IMR-90 (cell line): ENCODE results near the gene GAS5. TPM values are rescaled to one million over a fixed set of nuclear protein-coding genes. Genes with fewer than 3 reads are reported as not detected.
A peak's percentile ranks its signal among the peaks of the same experiment; 100 is the strongest.

ENCODE experiments used
- ATAC-seq: fragments of 200-7000 bp; cut with Tn5 transposase; 2 replicates; pipeline ENCODE4 v1.9.1; 2020; ENCODE audit warnings: low read depth, mild to moderate bottlenecking, moderate library complexity
- BruUV-seq: library from RNA; stranded (reverse); fragments of 400-500 nt; replicated peaks from 2 replicates; lab custom pipeline; 2021; lab: Mats Ljungman, UMichigan
- CTCF ChIA-PET: fragments of 300-600 bp; formaldehyde crosslinking; extraction: SDS; loops from one replicate; lab custom pipeline; 2021; ENCODE audit warnings: antibody characterized with exemption; lab: Yijun Ruan, JAX
- POLR2A ChIA-PET: fragments of 300-600 bp; sonication (Branson Sonifier 250); formaldehyde crosslinking; loops from one replicate; lab custom pipeline; 2022; ENCODE audit warnings: antibody characterized with exemption; ENCODE audit not compliant: unreplicated experiment; lab: Charles Lee
- DNase-seq: peaks from one replicate; pipeline ENCODE4 v3.0.0; 2013
- H2AFZ ChIP-seq: replicated peaks from 2 replicates; pipeline ENCODE3; 2013; ENCODE audit warnings: low read length, mild to moderate bottlenecking; ENCODE audit not compliant: poor library complexity
- H2AK5ac ChIP-seq: 2 replicates; pipeline ENCODE4 v1.6.1; 2013; ENCODE audit warnings: low read depth, low read length, inconsistent platforms
- H2AK9ac ChIP-seq: replicated peaks from 2 replicates; pipeline ENCODE3; 2013; ENCODE audit warnings: mild to moderate bottlenecking, low read depth, low read length, moderate library complexity; ENCODE audit not compliant: poor library complexity
- H2BK120ac ChIP-seq: 2 replicates; pipeline ENCODE4 v1.6.1; 2013; ENCODE audit warnings: low read depth, low read length, inconsistent platforms
- H2BK15ac ChIP-seq: 3 replicates; pipeline ENCODE4 v1.6.1; 2013; ENCODE audit warnings: low read depth, low read length, inconsistent platforms
- H2BK20ac ChIP-seq: 2 replicates; pipeline ENCODE4 v1.6.1; 2013; ENCODE audit warnings: low read depth, mild to moderate bottlenecking, inconsistent platforms, low read length, moderate library complexity
- H2BK5ac ChIP-seq: 2 replicates; pipeline ENCODE4 v1.6.1; 2013; ENCODE audit warnings: mild to moderate bottlenecking, low read depth, low read length, inconsistent platforms; ENCODE audit not compliant: poor library complexity, severe bottlenecking
- H3K14ac ChIP-seq: replicated peaks from 2 replicates; pipeline ENCODE4 v1.6.1; 2013; ENCODE audit warnings: low read depth, low read length, inconsistent platforms
- H3K18ac ChIP-seq: 2 replicates; pipeline ENCODE4 v1.6.1; 2013; ENCODE audit warnings: low read depth, low read length, control low read depth
- H3K23ac ChIP-seq: 2 replicates; pipeline ENCODE4 v1.6.1; 2013; ENCODE audit warnings: low read depth, low read length, inconsistent platforms
- H3K27ac ChIP-seq: 2 replicates; pipeline ENCODE4 v1.5.1; 2013; ENCODE audit warnings: mild to moderate bottlenecking, control low read depth, low read length; ENCODE audit not compliant: insufficient read depth
- H3K27me3 ChIP-seq: 2 replicates; pipeline ENCODE4 v1.6.1; 2013; ENCODE audit warnings: low read length; ENCODE audit not compliant: control insufficient read depth, insufficient read depth
- H3K36me3 ChIP-seq: 2 replicates; pipeline ENCODE4 v1.6.1; 2013; ENCODE audit warnings: low read length, mixed read lengths; ENCODE audit not compliant: control insufficient read depth, insufficient read depth
- H3K4ac ChIP-seq: 2 replicates; pipeline ENCODE4 v1.6.1; 2013; ENCODE audit warnings: low read depth, low read length, inconsistent platforms
- H3K4me1 ChIP-seq: 2 replicates; pipeline ENCODE4 v1.6.1; 2013; ENCODE audit warnings: low read length, mixed read lengths; ENCODE audit not compliant: control insufficient read depth, insufficient read depth
- H3K4me2 ChIP-seq: 2 replicates; pipeline ENCODE4 v1.6.1; 2013; ENCODE audit warnings: low read depth, mild to moderate bottlenecking, control low read depth, low read length, moderate library complexity
- H3K4me3 ChIP-seq: 2 replicates; pipeline ENCODE4 v1.5.1; 2013; ENCODE audit warnings: low read depth, mild to moderate bottlenecking, control low read depth, low read length, moderate library complexity; ENCODE audit not compliant: insufficient read depth
- H3K56ac ChIP-seq: 2 replicates; pipeline ENCODE4 v1.6.1; 2013; ENCODE audit warnings: low read length, inconsistent platforms; ENCODE audit not compliant: insufficient read depth; ENCODE audit errors: extremely low read depth
- H3K79me1 ChIP-seq, 2 experiments: 2 replicates each; pipeline ENCODE4 v1.6.1; 2013; ENCODE audit warnings: low read length in 2 of 2, inconsistent platforms in 1 of 2, low read depth in 1 of 2
- H3K9ac ChIP-seq: 2 replicates; pipeline ENCODE4 v1.6.1; 2013; ENCODE audit warnings: low read depth, low read length, control low read depth
- H3K9me1 ChIP-seq: 2 replicates; pipeline ENCODE4 v1.6.1; 2013; ENCODE audit warnings: low read length, inconsistent platforms; ENCODE audit not compliant: insufficient read depth
- H3K9me3 ChIP-seq: 2 replicates; pipeline ENCODE4 v1.6.1; 2013; ENCODE audit warnings: low read length; ENCODE audit not compliant: control insufficient read depth, insufficient read depth
- H4K20me1 ChIP-seq: 2 replicates; pipeline ENCODE4 v1.6.1; 2013; ENCODE audit warnings: low read length, inconsistent platforms; ENCODE audit not compliant: insufficient read depth
- H4K5ac ChIP-seq: 2 replicates; pipeline ENCODE4 v1.6.1; 2013; ENCODE audit warnings: mild to moderate bottlenecking, low read depth, low read length, control low read depth
- H4K8ac ChIP-seq, 2 experiments: 2 replicates each; pipeline ENCODE4 v1.6.1; 2013; ENCODE audit warnings: low read depth in 2 of 2, low read length in 2 of 2, control low read depth in 1 of 2, inconsistent platforms in 1 of 2
- H4K91ac ChIP-seq: 2 replicates; pipeline ENCODE4 v1.6.1; 2013; ENCODE audit warnings: low read depth, low read length, inconsistent platforms; ENCODE audit not compliant: insufficient read depth
- BHLHE40 ChIP-seq: fragments of 150-350 bp; IDR thresholded peaks from 2 replicates; pipeline ENCODE4 v1.6.1; 2016; ENCODE audit warnings: mild to moderate bottlenecking, low read depth, low read length
- CEBPB ChIP-seq: IDR thresholded peaks from 2 replicates; pipeline ENCODE4 v1.6.1; 2012; ENCODE audit warnings: low read depth, low read length, improper control_type of control experiment
- FOS ChIP-seq: fragments of 150-350 bp; IDR thresholded peaks from 2 replicates; pipeline ENCODE4 v1.6.1; 2016; ENCODE audit warnings: low read depth, low read length
- MAZ ChIP-seq: IDR thresholded peaks from 2 replicates; pipeline ENCODE4 v1.6.1; 2012; ENCODE audit warnings: low read depth, mild to moderate bottlenecking, low read length, improper control_type of control experiment, moderate library complexity, borderline replicate concordance
- POLR2A ChIP-seq: IDR thresholded peaks from 2 replicates; pipeline ENCODE4 v1.6.1; 2012; ENCODE audit warnings: mild to moderate bottlenecking, low read depth, low read length
- RAD21 ChIP-seq: IDR thresholded peaks from 2 replicates; pipeline ENCODE4 v1.6.1; 2012; ENCODE audit warnings: low read length, improper control_type of control experiment
- RCOR1 ChIP-seq: IDR thresholded peaks from 2 replicates; pipeline ENCODE4 v1.6.1; 2012; ENCODE audit warnings: mild to moderate bottlenecking, low read length, improper control_type of control experiment; ENCODE audit not compliant: insufficient replicate concordance
- SMC3 ChIP-seq: fragments of 150-350 bp; IDR thresholded peaks from 2 replicates; pipeline ENCODE4 v1.6.1; 2016; ENCODE audit warnings: low read depth, mild to moderate bottlenecking, antibody characterized with exemption, low read length, moderate library complexity
- WGBS, 2 experiments: methylation state at CpG; one replicate each; pipeline versions ENCODE4 v1.1.5 to v1.1.7; 2013; ENCODE audit warnings: missing lambda C conversion rate in 2 of 2; ENCODE audit not compliant: insufficient read length in 1 of 2; ENCODE audit errors: extremely low coverage in 2 of 2; 5-methylcytosine and 5-hydroxymethylcytosine counted together
- dilution Hi-C: fragments of 300-500 bp; cut with HindIII; formaldehyde crosslinking; loops from one replicate; pipeline ENCODE4 v1.14.3; 2018; ENCODE audit warnings: low sequenced_read_pairs; ENCODE audit not compliant: unreplicated experiment
- in situ Hi-C: fragments of 300-500 bp; cut with MboI; formaldehyde crosslinking; loops from 3 replicates; pipeline ENCODE4 v1.14.3; 2019; ENCODE audit warnings: low sequenced_read_pairs, inconsistent platforms, mixed read lengths
- intact Hi-C: fragments of 100-400 bp; cut with micrococcal nuclease; formaldehyde crosslinking; loops from 2 replicates; pipeline ENCODE4 v1.10.0; 2022
- polyA plus RNA-seq, 3 experiments: library from polyadenylated mRNA; depleted of rRNA; stranded (reverse); fragments of >200 nt; gene quantifications; 2 replicates each; pipeline ENCODE4 v1.2.3, GENCODE V29; 2012; ENCODE audit warnings: low replicate concordance in 1 of 3
- total RNA-seq: library from RNA; depleted of rRNA; stranded (reverse); fragments of >200 nt; gene quantifications from 2 replicates; pipeline ENCODE4 v1.2.3, GENCODE V29; 2012
- TF ChIP-seq, protein P1 (sequence below): fragments of 150-350 bp; IDR thresholded peaks from 2 replicates; pipeline ENCODE4 v1.6.1; 2016; ENCODE audit warnings: low read depth, mild to moderate bottlenecking, low read length, moderate library complexity, borderline replicate concordance
- TF ChIP-seq, protein P2 (sequence below): fragments of 150-350 bp; IDR thresholded peaks from 2 replicates; pipeline ENCODE4 v1.6.1; 2017; ENCODE audit warnings: mild to moderate bottlenecking, antibody characterized with exemption, low read length, low read depth
- TF ChIP-seq, protein P3 (sequence below): conservative IDR thresholded peaks from 2 replicates; pipeline ENCODE4 v1.5.1; 2012; ENCODE audit warnings: mild to moderate bottlenecking, low read depth, low read length, improper control_type of control experiment

Gene GAS5
- total and polyA plus RNA-seq, 2 of the 4 experiments (the other 2 are of a cell fraction) = 380 to 737 TPM

DNA sequence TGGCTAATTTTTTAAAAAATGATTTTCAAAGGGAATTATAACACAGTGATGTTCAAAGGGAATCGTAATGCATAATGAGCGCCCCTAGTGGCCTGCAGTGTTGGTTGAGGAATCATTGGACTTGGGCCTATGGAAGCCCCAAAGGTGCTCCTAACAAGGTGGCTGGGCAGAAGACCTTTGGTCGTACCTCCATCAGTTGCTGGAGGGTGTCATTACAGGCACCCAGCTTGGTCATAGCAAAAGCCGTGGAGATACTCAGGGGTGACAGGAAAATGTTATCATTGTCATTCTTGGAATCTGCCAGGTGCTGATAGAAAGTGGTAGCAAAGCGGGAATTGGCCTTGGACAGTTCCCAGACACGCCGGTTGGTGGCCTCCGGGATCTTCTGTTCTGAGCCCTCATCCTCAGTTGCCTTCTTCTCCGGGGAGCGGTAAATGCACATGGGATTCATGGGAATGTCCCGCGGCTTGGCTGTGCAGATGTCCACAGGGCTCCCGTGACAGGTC, 46.6 kb upstream of the GAS5 start:
- Histone ChIP-seq H4K8ac (no peak overlapping the region), H4K20me1 (no peaks in the 10 kb centered on the region), H3K79me1 (no peaks in the 10 kb centered on the region), H2BK120ac (no peak overlapping the region), H3K9me1 (no peaks in the 10 kb centered on the region), H2AK9ac (no peak overlapping the region), H3K27ac (no peak overlapping the region), H2BK20ac (no peak overlapping the region), H3K4me2 (no peak overlapping the region), H3K56ac (no peak overlapping the region), H3K4me3 (no peak overlapping the region), H3K23ac (no peak overlapping the region), H2AK5ac (no peak overlapping the region), H3K14ac (no peak overlapping the region), H3K4me1 (no peaks in the 10 kb centered on the region), H2AFZ (no peak overlapping the region), H4K91ac (no peak overlapping the region), H3K4ac (no peak overlapping the region), H2BK15ac (no peak overlapping the region), H3K9ac (no peak overlapping the region), H2BK5ac (no peak overlapping the region), H3K9me3 (no peaks in the 10 kb centered on the region), H3K27me3 (no peaks in the 10 kb centered on the region), H3K18ac (no peak overlapping the region), H4K5ac (no peak overlapping the region), H3K36me3 (no peaks in the 10 kb centered on the region)
- in situ Hi-C loops = no loop called here
- DNase-seq (peak; percentile 18), ATAC-seq (no peak)
- POLR2A ChIA-PET = no interaction called here
- TF ChIP-seq MAZ (no peak), CEBPB (no peak), FOS (no peak), POLR2A (no peak), SMC3 (no peak), RCOR1 (no peak), BHLHE40 (no peak), RAD21 (peak; percentile 23; the same call in 1 of the 2 replicates)
- TF ChIP-seq, protein P1, sequence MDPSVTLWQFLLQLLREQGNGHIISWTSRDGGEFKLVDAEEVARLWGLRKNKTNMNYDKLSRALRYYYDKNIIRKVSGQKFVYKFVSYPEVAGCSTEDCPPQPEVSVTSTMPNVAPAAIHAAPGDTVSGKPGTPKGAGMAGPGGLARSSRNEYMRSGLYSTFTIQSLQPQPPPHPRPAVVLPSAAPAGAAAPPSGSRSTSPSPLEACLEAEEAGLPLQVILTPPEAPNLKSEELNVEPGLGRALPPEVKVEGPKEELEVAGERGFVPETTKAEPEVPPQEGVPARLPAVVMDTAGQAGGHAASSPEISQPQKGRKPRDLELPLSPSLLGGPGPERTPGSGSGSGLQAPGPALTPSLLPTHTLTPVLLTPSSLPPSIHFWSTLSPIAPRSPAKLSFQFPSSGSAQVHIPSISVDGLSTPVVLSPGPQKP = no peak
- TF ChIP-seq, protein P2, sequence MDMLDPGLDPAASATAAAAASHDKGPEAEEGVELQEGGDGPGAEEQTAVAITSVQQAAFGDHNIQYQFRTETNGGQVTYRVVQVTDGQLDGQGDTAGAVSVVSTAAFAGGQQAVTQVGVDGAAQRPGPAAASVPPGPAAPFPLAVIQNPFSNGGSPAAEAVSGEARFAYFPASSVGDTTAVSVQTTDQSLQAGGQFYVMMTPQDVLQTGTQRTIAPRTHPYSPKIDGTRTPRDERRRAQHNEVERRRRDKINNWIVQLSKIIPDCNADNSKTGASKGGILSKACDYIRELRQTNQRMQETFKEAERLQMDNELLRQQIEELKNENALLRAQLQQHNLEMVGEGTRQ = no peak
- TF ChIP-seq, protein P3, sequence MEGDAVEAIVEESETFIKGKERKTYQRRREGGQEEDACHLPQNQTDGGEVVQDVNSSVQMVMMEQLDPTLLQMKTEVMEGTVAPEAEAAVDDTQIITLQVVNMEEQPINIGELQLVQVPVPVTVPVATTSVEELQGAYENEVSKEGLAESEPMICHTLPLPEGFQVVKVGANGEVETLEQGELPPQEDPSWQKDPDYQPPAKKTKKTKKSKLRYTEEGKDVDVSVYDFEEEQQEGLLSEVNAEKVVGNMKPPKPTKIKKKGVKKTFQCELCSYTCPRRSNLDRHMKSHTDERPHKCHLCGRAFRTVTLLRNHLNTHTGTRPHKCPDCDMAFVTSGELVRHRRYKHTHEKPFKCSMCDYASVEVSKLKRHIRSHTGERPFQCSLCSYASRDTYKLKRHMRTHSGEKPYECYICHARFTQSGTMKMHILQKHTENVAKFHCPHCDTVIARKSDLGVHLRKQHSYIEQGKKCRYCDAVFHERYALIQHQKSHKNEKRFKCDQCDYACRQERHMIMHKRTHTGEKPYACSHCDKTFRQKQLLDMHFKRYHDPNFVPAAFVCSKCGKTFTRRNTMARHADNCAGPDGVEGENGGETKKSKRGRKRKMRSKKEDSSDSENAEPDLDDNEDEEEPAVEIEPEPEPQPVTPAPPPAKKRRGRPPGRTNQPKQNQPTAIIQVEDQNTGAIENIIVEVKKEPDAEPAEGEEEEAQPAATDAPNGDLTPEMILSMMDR = peak; percentile 43
- intact Hi-C loops = no loop called here
- WGBS, 2 experiments = 85% methylated on average over 8 of the region's 13 CpGs; no CpG with 5 or more reads in 1 of the 2 experiments
- dilution Hi-C loops = no loop called here
- CTCF ChIA-PET = no interaction called here
- no TSS peak for BruUV-seq
